Colonic mucosa (tissue), 4 donors: ENCODE measurements around the gene BID. TPM values are rescaled to one million over a fixed set of nuclear protein-coding genes. Genes with fewer than 3 reads are reported as not detected.

Experiments
- DNase-seq: peaks from one replicate; pipeline ENCODE4 v3.0.0-alpha.2; 2020
- H3K27ac ChIP-seq: fragments of 200-600 bp; one replicate; pipeline ENCODE4 v1.8.0; 2021
- H3K27me3 ChIP-seq: fragments of 200-600 bp; one replicate; pipeline ENCODE4 v1.8.0; 2021
- H3K36me3 ChIP-seq: fragments of 200-600 bp; one replicate; pipeline ENCODE4 v1.8.0; 2021
- H3K4me1 ChIP-seq: fragments of 200-600 bp; one replicate; pipeline ENCODE4 v1.8.0; 2021; ENCODE audit warnings: mild to moderate bottlenecking
- H3K4me3 ChIP-seq: fragments of 200-600 bp; one replicate; pipeline ENCODE4 v1.8.0; 2021
- H3K9ac ChIP-seq, 2 donors: one replicate each; pipeline ENCODE4 v1.7.0; 2013; ENCODE audit warnings: control low read depth in 2 of 2, low read depth in 2 of 2, low read length in 2 of 2
- H3K9me3 ChIP-seq: fragments of 200-600 bp; one replicate; pipeline ENCODE4 v1.8.0; 2021
- CTCF ChIP-seq: fragments of 200-600 bp; IDR thresholded peaks from one replicate; pipeline ENCODE4 v1.8.0; 2022; ENCODE audit warnings: antibody characterized with exemption, mild to moderate bottlenecking
- intact Hi-C: fragments of 100-400 bp; cut with DNase I; formaldehyde crosslinking; loops from one replicate; pipeline ENCODE4 v1.14.1; 2022
- total RNA-seq, 2 donors: library from RNA; stranded (reverse); fragmentation: NEBNext Ultra II Directional in 1 of 2; extraction: Animal tissue kit (Norgen Biotek cat#: 25700) in 1 of 2; gene quantifications; one replicate each; pipeline ENCODE4 v1.2.1, GENCODE V29; 2021
- donor health status: healthy.
- donor health status: DM: no; HTN: no; CAD: no.
- donor health status: DM: no; HTN: no; CAD: no.

BID gene
- total RNA-seq, 2 donors from 2014 or later: 35.9 to 57.5 TPM

- Histone ChIP-seq H3K36me3 (peaks cover 13% of the 10 kb centered on the region), H3K4me1 (no peaks in the 10 kb centered on the region), H3K4me3 (no peak overlapping the region), H3K9ac (no peak overlapping the region), H3K9me3 (no peaks in the 10 kb centered on the region), H3K27me3 (no peaks in the 10 kb centered on the region), H3K27ac (no peak overlapping the region)
- intact Hi-C loops: no loop called here
- TF ChIP-seq CTCF: no peak
- no peak for DNase-seq
Observed at GRCh38 chr22:17726928-17727897, 47.1 kb downstream of the BID start.

DNA sequence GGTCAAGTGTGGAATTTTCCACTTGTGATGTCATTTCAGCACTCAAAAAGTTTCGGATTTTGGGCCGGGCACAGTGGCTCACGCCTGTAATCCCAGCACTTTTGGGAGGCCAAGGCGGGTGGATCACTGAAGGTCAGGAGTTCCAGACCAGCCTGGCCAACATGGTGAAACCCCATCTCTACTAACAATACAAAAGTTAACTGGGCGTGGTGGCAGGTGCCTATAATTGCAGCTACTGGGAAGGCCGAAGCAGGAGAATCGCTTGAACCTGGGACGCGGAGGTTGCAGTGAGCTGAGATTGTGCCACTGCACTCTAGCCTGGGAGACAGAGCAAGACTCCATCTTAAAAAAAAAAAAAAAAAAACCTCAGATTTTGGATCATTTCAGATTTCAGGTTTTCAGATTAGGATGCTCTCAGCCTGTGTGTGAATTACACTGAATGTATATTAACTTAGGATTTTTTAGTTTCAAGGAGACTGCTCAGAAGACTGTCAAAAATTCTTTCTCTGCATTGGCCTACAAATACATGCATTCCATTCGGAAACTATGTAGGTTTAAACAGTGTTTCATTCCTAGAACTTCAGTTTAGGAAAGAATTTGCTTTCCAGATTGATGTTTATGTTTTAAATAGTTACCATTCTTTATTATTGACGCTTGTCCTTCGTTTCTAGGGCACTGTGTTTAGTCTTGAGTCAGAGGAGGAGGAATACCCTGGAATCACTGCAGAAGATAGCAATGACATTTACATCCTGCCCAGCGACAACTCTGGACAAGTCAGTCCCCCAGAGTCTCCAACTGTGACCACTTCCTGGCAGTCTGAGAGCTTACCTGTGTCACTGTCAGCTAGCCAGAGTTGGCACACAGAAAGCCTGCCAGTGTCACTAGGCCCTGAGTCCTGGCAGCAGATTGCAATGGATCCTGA, 48.0 kb downstream of the BID start:
- no peak for TF ChIP-seq CTCF

DNA sequence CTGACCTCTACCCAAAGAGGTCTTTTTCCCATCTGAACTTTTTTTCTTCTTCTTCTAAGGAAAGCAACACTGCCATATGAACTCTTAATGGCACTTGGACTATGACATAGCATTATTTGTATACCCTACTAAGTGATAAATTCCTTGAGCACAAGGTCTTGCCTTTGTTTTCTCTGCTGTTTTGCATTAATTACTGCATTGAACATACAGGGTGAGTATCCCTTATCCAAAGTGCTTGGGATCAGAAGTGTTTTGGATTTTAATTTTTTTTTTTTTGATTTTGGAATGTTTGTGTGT, 48.8 kb downstream of the BID start:
- H3K4me1 ChIP-seq: no peaks in the 10 kb centered on the region
- H3K27me3 ChIP-seq: no peaks in the 10 kb centered on the region
- intact Hi-C loops: no loop called here
- no peak for DNase-seq
- H3K27ac ChIP-seq: peak overlapping the region; percentile 4
- H3K4me3 ChIP-seq: no peak overlapping the region
- peaks cover 13% of the 10 kb centered on the region for H3K36me3 ChIP-seq
- no peaks in the 10 kb centered on the region for H3K9me3 ChIP-seq
- H3K9ac ChIP-seq: no peak overlapping the region
- TF ChIP-seq CTCF: no peak

More for the DNA sequence above, 48.0 kb downstream of the BID start:
- Histone ChIP-seq H3K27ac (no peak overlapping the region), H3K36me3 (peaks cover 13% of the 10 kb centered on the region), H3K9me3 (no peaks in the 10 kb centered on the region), H3K4me1 (no peaks in the 10 kb centered on the region), H3K9ac (no peak overlapping the region), H3K4me3 (no peak overlapping the region), H3K27me3 (no peaks in the 10 kb centered on the region)
- intact Hi-C loops: no loop called here
- no peak for DNase-seq

DNA sequence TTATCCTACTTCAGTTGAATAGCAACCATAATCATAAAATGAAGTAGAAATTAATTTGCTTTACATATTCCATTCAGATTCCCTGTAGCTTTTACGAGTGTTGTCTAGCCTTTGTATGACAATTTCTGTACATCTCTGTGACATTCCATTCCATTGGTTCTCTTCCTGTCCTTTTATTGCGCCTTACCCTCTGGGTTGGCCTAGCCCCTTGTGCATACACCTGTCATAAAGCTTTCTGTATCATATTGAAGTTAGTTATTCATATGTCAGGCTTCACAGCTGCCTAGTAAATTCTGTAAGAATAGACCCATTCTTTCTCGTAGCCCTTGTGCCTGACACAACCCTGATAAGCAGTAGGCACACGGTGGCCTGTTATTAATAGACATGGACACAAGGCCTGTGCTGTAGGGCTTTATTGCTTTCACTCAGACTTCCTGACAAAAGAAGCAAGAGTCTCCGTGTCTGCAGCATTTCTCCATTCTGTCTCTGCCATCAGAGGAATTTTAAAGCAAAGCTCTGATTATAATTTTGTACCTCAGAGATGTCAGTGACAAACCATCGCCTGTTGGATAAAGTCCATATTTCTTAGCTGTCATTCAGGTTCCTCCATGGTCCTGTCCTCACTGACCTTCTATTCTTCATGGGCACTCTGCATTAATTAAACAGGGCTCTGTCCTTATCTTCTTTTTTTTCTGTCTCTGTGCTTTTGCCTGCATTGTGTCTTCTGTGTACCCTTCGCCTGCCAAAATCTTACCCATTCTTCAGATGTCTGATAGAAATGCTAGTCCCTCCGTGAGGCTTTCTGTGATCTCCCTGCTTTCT, 49.4 kb downstream of the BID start:
- Histone ChIP-seq H3K4me1 (no peaks in the 10 kb centered on the region), H3K9ac (no peak overlapping the region), H3K27ac (peak overlapping the region; percentile 4), H3K36me3 (peaks cover 13% of the 10 kb centered on the region), H3K9me3 (no peaks in the 10 kb centered on the region), H3K4me3 (no peak overlapping the region), H3K27me3 (no peaks in the 10 kb centered on the region)
- TF ChIP-seq CTCF: no peak
- no peak for DNase-seq
- intact Hi-C loops: no loop called here

- no peaks in the 10 kb centered on the region for H3K9me3 ChIP-seq
- no peak for DNase-seq
- H3K36me3 ChIP-seq: peaks cover 13% of the 10 kb centered on the region
- intact Hi-C loops: no loop called here
- H3K27me3 ChIP-seq: no peaks in the 10 kb centered on the region
- H3K4me3 ChIP-seq: no peak overlapping the region
- H3K9ac ChIP-seq: no peak overlapping the region
- H3K27ac ChIP-seq: no peak overlapping the region
- no peak for TF ChIP-seq CTCF
- H3K4me1 ChIP-seq: no peaks in the 10 kb centered on the region
Observed at GRCh38 chr22:17724241-17724640, 50.0 kb downstream of the BID start.
